ENCODE results near the gene PSMD11.

Gene PSMD11

GRCh38 chr17:32464374-32464773, 20.1 kb downstream of the PSMD11 start:
- no peak for DNase-seq

- DNase-seq: no peak
Measured at GRCh38 chr17:32467949-32468348, 23.6 kb downstream of the PSMD11 start.

DNA sequence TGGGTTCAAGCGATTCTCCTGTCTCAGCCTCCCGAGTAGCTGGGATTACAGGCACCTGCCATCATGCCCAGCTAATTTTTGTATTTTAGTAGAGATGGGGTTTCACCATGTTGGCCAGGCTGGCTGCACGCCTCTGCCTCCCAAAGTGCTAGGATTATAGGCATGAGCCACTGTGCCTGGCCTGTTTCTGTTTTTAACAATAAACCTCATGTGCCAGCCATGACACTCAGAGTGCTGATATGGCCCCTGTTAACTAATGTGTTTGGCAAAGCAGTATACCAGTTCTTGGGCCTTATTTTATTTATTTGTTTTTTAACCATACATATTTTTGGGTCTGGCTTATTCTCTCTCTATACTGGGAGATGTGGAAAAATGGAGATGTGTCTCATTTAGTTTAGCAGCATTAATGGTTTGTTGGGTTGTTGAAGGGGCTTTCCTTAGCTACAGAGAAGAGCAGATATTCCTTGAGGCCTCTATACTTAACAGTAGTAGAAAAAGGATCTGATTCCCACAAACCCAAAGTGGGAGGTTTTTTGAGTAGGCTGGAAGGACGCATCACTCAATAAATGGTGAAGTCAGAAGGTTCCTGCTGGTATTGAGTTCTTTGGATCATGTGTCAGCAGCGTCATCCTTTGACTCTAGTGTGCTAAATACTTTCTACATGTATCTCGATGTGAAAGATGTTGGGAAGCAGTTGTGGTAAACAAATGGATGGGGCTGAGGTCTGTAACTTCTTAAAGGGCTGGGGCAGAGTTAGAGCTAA, 26.3 kb downstream of the PSMD11 start:
- DNase-seq: no peak

GRCh38 chr17:32471652-32472051, 27.3 kb downstream of the PSMD11 start:
- no peak for DNase-seq

DNA sequence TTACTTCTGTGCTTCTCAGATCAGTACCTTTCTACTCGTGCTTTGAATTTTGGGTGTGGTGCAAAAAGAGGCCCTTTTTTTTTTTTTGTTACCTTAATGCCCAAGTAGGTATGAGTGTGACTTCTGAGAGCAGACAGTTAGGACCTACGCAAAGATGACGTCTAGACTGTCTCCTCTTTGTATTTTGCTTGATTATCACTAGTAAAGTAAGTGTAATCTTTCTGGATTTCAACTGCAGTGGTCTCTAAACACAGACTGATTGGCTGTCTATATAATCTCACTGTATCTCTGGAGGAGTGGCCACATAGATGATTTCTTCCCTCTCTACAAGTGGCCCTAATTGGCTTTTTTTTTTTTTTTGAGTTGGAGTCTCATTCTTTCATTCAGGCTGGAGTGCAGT, 30.9 kb downstream of the PSMD11 start:
- no peak for DNase-seq

GRCh38 chr17:32477220-32477619, 32.9 kb downstream of the PSMD11 start:
- DNase-seq: no peak

GRCh38 chr17:32479074-32479617, 34.8 kb downstream of the PSMD11 start:
- DNase-seq: no peak

- DNase-seq: no peak
Measured at GRCh38 chr17:32481193-32481592, 36.9 kb downstream of the PSMD11 start.

DNA sequence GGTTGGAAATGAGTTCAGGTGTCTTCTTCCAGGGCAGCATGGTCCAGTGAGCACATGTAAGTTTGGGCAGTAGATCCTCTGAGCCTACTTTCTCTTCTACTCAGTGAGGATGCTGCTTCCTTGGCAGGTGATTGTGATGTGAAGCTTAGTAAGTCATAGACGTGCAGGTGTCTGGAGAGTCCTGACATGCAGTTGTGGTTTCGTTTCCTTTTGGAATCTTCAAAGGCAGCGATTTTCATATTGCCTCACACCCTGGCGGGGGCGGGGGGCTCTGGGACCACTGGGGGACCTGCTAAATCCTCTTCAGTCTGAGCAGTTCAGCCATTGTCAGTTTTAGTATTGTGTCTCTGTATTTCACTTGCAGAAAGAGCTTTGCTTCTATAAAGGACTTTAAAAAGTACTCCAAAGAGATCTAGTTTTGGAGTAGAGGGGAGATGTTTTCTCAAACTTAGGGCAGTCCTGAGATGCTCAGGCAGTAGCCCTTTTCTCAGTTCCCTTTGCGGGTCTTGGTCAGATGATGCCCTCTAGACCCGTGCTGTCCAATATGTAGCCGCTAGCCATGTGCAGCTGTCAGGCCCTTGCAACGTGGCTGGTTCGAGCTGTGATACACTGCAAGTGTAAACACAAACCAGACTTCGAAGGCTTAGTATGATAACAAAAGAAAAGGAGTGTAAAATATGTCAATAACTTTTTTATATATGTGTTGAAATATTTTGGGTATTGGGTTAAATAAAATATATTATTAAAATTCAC, 38.4 kb downstream of the PSMD11 start:
- DNase-seq: no peak

GRCh38 chr17:32483451-32484019, 39.2 kb downstream of the PSMD11 start:
- peak in 49 of 51 donors; percentile 34 to 98 (median 73) for DNase-seq

DNA sequence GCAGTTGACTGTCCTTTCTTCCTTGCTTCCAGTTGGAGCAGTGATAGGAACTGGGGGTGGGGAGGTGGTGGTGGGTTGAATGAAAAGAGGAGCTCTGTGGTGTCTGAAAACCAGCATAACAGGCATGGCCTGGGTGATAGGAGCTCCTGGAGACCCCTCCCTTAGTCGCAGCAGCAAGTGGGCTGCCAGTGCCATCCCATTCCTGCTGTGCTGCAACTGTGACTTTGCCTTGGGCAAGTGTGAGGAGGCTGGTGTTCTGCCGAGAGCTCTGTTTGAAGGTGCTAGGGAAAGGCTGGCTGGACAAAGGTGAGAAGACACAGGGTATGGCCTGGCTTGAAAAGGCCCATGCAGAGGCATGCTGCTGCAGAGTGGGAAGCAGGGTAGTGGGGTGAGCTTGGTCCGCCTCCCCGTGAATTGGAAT, 39.7 kb downstream of the PSMD11 start:
- DNase-seq: peak in 2 of 51 donors; percentile 52 to 55

- DNase-seq: peak in 1 of 51 donors; percentile 4
Measured at GRCh38 chr17:32484628-32485027, 40.3 kb downstream of the PSMD11 start.

GRCh38 chr17:32485261-32486110, 41.2 kb downstream of the PSMD11 start:
- no peak for DNase-seq

- DNase-seq: peak in 49 of 51 donors; percentile 32 to 91 (median 78)
Measured at GRCh38 chr17:32486111-32486700, 41.9 kb downstream of the PSMD11 start.

- peak in 33 of 51 donors; percentile 45 to 88 (median 72) for DNase-seq
Measured at GRCh38 chr17:32486701-32487472, 42.6 kb downstream of the PSMD11 start, which contains the start of gene CDK5R1. TSS of gene CDK5R1 (plus strand) at chr17:32486993. CDS start at chr17:32487621, 628 bp downstream.

GRCh38 chr17:32487473-32488176, 43.3 kb downstream of the PSMD11 start:
- DNase-seq: peak in 8 of 51 donors; percentile 23 to 60 (median 38)

GRCh38 chr17:32488177-32488542, 43.9 kb downstream of the PSMD11 start:
- DNase-seq: no peak

- no peak for DNase-seq
Measured at GRCh38 chr17:32488604-32489180, 44.4 kb downstream of the PSMD11 start.
